VCaP (cell line): ENCODE measurements around the gene ZSCAN18.

ENCODE experiments used
- H3K27ac ChIP-seq: fragments of 450-650 bp; 2 replicates; pipeline ENCODE4 v1.5.1; 2017
- TF ChIP-seq, protein P1 (sequence below): fragments of 450-650 bp; conservative IDR thresholded peaks from 2 replicates; pipeline ENCODE4 v1.5.1; 2017; ENCODE audit warnings: mild to moderate bottlenecking, moderate library complexity

Gene ZSCAN18

DNA sequence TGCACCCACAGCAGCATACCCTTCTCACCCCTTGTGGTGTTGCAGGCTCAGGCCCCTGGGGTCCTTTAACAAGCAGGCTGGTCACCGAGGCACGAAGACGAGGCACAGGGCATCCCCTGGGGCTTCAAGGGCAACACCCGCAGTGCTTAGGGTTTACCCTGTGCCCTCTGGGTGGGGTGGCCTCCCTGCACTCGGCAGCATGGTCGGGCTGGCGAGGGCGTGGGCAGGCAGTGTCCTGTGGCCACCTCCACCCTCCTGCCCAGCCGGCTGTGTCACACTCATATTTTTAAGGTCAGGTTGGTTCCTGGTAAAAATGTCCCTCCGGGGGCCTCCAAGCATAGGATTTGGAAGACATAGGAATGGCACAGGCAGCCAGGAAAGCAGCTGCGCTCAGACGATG lies 50.4 kb downstream of the ZSCAN18 start:
- H3K27ac ChIP-seq: no peak overlapping the region
- TF ChIP-seq, protein P1, sequence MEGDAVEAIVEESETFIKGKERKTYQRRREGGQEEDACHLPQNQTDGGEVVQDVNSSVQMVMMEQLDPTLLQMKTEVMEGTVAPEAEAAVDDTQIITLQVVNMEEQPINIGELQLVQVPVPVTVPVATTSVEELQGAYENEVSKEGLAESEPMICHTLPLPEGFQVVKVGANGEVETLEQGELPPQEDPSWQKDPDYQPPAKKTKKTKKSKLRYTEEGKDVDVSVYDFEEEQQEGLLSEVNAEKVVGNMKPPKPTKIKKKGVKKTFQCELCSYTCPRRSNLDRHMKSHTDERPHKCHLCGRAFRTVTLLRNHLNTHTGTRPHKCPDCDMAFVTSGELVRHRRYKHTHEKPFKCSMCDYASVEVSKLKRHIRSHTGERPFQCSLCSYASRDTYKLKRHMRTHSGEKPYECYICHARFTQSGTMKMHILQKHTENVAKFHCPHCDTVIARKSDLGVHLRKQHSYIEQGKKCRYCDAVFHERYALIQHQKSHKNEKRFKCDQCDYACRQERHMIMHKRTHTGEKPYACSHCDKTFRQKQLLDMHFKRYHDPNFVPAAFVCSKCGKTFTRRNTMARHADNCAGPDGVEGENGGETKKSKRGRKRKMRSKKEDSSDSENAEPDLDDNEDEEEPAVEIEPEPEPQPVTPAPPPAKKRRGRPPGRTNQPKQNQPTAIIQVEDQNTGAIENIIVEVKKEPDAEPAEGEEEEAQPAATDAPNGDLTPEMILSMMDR: no peak

DNA sequence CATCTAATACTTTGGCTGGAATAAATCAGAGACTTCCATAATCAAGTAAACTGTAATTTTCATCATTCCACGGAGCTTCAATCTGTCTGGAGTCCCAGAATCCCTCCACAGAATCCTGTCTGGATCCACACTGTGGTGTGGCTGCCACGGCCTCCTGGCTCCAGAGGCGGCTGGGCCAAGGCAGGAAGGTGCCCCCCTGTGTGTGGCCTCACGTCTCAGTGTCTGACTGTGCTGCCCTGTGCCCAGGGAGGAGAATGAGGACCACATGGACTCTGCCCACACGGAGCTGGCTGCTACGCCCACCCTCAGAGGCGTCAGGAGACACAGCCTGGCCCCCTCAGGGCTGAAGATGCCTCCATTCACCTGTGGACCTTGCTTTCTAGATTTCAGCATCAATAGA lies 51.2 kb downstream of the ZSCAN18 start:
- TF ChIP-seq, protein P1: no peak
- H3K27ac ChIP-seq: no peak overlapping the region

DNA sequence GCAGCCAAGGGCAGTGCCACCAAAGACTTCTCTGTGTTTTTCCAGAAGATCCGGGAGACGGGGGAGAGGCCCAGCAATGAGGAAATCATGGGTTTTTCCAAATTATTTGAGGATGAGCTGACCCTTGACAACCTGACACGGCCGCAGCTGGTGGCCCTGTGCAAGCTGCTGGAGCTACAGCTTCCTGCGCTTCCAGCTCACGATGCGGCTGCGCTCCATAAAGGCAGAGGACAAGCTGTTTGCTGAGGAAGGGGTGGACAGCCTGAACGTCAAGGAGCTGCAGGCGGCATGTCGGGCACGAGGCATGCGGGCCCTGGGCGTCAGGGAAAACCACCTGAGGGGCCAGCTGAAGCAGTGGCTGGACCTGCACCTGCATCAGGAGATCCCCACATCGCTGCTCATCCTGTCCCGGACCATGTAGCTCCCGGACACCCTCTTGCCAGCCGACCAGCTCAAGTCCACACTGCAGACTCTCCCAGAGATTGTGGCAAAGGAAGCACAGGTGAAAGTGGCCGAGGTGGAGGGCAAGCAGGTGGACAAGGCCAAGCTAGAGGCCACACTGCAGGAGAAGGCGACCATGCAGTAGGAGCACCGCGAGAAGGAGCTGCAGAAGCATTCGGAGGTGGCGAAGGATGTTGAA lies 52.5 kb downstream of the ZSCAN18 start:
- TF ChIP-seq, protein P1: no peak
- H3K27ac ChIP-seq: no peak overlapping the region

DNA sequence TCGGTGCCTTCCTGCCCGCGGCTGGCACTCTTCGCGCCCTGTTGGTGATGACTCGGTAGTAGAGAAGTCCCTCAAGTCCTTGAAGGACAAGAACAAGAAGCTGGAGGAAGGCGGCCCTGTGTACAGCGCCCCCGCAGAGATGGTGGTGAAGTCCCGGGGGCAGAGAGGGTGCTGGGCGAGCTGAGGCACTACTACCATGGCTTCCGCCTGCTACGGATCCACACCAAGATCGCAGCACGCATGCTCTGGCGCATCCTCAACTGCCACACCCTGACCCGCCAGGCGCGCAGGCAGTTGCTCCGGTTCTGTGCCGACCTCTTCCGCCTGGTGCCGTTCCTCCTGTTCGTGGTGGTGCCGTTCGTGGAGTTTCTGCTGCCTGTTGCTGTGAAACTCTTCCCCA lies 53.1 kb downstream of the ZSCAN18 start:
- TF ChIP-seq, protein P1: no peak
- no peak overlapping the region for H3K27ac ChIP-seq

DNA sequence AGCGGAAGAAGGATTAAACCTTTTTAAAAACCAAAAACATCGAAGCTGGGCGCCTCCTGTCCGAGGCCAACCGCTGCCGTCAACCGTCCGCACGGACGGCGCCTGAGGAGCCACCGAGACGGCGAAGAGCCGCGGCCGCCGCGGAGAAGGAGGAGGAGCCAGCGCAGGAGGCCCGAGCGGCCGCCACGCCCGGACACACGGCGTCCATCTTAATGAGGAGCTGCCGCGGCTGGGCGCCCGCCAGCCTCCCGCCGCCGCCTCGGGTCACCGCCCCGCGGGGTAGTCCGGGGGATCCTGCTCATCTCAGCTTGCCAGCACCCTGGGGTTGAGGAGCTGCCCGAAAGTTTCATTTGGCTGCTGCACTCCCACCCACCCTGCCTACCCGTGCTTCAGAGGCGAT lies 53.6 kb downstream of the ZSCAN18 start:
- no peak overlapping the region for H3K27ac ChIP-seq
- TF ChIP-seq, protein P1: no peak

DNA sequence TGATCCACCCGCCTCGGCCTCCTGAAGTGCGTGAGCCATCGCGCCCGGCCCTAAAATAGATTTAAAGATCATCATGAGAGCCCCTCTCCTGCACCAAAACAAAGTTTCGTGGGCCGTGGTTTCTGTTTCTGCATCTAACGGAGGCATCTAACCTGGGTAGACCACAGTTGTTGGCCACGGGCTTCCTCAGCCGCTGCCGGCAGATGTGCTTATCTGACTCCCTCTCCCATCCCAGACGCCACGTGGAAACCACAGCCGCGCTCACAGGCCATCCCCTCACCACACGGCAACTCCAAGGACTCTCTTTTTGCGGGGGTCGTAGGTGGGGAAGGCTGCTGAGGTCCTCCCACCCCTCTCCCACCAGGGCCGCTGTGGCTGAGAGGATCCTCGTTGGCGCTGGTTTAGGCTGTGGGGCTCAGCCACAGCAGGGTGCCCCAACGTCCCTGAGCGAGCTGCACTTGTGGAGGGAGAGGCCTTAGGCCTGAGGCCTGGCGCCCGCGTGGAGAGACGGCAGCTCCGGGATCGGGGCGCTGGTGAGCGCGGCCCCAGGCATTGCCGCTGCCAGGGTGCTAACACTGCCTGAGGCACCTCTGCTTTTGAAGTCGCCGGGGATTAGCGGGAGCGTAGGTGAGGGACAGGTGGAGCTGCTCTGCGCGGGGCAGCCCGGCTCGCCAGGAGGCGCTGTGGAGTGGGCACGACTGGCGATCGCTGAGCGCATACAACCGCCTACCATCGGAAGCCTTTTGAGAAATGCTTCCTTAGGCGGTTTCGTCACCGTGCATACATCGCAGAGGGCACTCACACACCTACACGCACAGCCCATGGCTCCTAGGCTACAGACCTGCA lies 55.3 kb downstream of the ZSCAN18 start:
- no peak overlapping the region for H3K27ac ChIP-seq
- TF ChIP-seq, protein P1: no peak

DNA sequence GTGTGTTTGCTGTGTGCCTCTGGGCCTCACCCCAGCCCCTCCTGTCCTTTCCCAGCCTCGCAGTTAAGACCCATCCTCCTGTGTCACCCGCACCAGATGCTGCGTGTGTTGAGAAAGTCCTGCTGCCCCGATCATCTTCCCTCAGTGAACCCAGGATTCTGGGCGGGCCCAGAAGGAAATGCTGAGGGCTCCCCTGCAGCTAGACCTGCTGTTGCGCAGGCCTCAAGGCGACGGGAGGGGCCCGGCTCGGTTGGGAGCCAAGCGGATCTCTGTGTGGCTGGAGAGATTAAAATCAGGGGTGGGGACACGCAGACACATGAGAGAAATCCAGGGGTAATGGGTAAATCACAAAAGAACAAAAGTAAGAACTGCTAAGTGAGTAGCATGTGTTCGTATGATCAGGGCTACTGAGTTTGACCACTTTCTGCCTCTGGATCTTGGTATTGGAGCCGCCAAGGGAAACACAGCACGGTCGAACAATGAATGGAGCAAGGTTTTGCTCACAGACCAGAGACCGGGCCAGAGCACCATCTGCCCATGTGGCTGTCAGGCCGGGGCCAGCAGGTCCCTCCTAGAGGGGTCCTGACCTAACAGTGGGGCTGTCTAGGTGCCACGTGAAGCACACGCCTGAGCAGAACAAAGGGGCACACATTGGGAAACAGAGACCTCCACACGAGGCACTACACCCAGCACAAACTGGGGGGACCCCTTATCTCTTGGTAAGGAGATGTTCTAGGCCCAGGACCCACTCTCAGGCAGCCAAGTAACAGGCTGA lies 57.1 kb downstream of the ZSCAN18 start:
- TF ChIP-seq, protein P1: no peak
- no peak overlapping the region for H3K27ac ChIP-seq
